ENCODE results near the gene METTL27.

DNA sequence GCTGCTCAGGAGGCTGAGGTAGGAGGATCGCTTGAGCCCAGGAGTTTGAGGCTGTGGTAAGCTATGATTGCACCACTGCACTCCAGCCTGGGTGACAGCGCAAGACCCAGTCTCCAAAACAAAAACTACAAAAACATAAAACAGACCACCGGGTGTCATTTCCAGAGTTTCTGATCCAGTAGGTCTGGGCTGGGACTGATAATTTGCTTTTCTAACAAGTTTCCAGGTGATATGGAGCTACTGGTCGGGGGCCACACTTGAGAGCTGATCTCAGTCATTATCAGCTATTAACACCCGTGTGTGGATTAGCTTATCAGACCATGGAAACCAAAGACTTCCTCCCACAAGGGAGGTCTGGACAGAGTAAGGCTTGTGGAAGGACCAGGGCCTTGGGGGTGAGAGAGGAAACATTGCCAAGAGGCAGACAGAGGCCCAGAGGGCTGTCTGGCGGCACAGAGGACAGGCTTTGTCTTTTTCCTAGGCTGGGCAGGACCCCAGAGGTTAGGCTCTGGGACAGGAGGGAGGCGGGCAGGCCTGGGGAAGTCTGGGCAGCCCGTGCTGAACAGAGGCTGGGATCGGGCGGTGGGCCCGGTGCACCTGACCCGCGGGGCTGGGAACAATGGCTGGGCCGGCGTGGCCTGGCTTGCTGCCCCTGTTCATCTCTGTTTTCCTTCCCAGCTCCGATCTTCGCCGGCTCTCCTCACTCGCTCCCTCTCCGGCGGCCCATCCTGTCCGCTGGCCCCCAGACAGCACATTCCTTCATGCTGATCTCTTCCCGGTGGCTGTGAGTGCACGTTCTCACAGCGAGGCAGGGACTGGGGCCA, 43.9 kb upstream of the METTL27 start:
- no peak for TF ChIP-seq POLR2A (IDR thresholded peaks at IDR 0.05; ENCODE audit: low read depth, low read length)
- no peak for TF ChIP-seq POLR2AphosphoS5 (IDR thresholded peaks at IDR 0.05; ENCODE audit: low read depth, low read length)
- TF ChIP-seq PAX5 (IDR thresholded peaks at IDR 0.05; ENCODE audit: insufficient read depth, low read length, severe bottlenecking): no peak
- no peak for TF ChIP-seq SPI1 (IDR thresholded peaks at IDR 0.05; ENCODE audit: low read depth, low read length)
- TF ChIP-seq POU2F2 (IDR thresholded peaks at IDR 0.05; ENCODE audit: low read depth, low read length): no peak
- no peak for TF ChIP-seq TAF1 (IDR thresholded peaks at IDR 0.05; ENCODE audit: low read depth, low read length)

All from GM12891 (cell line).